HL-60 (cell line): ENCODE data around the gene TBCD.

Experiments
- DNase-seq, 2 experiments: peaks; one replicate each; pipeline ENCODE4 v3.0.0-alpha.2; 2010 to 2020; ENCODE audit warnings: low read depth in 1 of 2, low spot score in 1 of 2
- H3K27ac ChIP-seq: fragments of 250-450 bp; sonication (Bioruptor Pico); replicated peaks from 2 replicates; pipeline ENCODE4 v1.5.1; 2020; ENCODE audit warnings: mild to moderate bottlenecking, moderate library complexity
- H3K27me3 ChIP-seq: fragments of 250-450 bp; sonication (Bioruptor Pico); 2 replicates; pipeline ENCODE4 v1.5.1; 2021; ENCODE audit warnings: mild to moderate bottlenecking, moderate library complexity; ENCODE audit not compliant: insufficient read depth, poor library complexity, severe bottlenecking
- H3K4me3 ChIP-seq: replicated peaks from 2 replicates; pipeline ENCODE4 v1.5.1; 2011; ENCODE audit warnings: mild to moderate bottlenecking, control low read depth, low read length; ENCODE audit not compliant: insufficient read depth
- CTCF ChIP-seq: IDR thresholded peaks from one replicate; pipeline ENCODE4 v1.5.1; 2011; ENCODE audit warnings: low read length, control low read depth, inconsistent platforms; ENCODE audit not compliant: insufficient read depth
- GABPA ChIP-seq: IDR thresholded peaks from 2 replicates; pipeline ENCODE4 v1.6.1; 2012; ENCODE audit warnings: low read depth
- POLR2AphosphoS5 ChIP-seq: IDR thresholded peaks from 2 replicates; pipeline ENCODE4 v1.6.1; 2012; ENCODE audit warnings: low read depth
- REST ChIP-seq: IDR thresholded peaks from 2 replicates; pipeline ENCODE4 v1.6.1; 2012; ENCODE audit warnings: low read depth; ENCODE audit not compliant: insufficient replicate concordance
- SPI1 ChIP-seq: IDR thresholded peaks from 2 replicates; pipeline ENCODE4 v1.6.1; 2012; ENCODE audit warnings: low read depth, mild to moderate bottlenecking, borderline replicate concordance

Gene TBCD

GRCh38 chr17:82788206-82789001 lies 36.5 kb downstream of the TBCD start:
- no peaks in the 10 kb centered on the region for H3K27me3 ChIP-seq
- TF ChIP-seq SPI1: no peak
- no peak for TF ChIP-seq GABPA
- TF ChIP-seq POLR2AphosphoS5: no peak
- TF ChIP-seq CTCF: no peak
- TF ChIP-seq REST: no peak
- no peak overlapping the region for H3K4me3 ChIP-seq
- no peak for DNase-seq
- no peak overlapping the region for H3K27ac ChIP-seq

GRCh38 chr17:82789051-82789592 lies 37.3 kb downstream of the TBCD start:
- no peak overlapping the region for H3K4me3 ChIP-seq
- TF ChIP-seq GABPA (no peak), POLR2AphosphoS5 (no peak)
- no peak overlapping the region for H3K27ac ChIP-seq

GRCh38 chr17:82789806-82790205 lies 37.9 kb downstream of the TBCD start:
- H3K4me3 ChIP-seq: no peak overlapping the region
- DNase-seq: no peak

More at GRCh38 chr17:82789051-82789592, 37.3 kb downstream of the TBCD start:
- DNase-seq: no peak
- H3K27me3 ChIP-seq: no peaks in the 10 kb centered on the region

GRCh38 chr17:82790391-82790790 lies 38.5 kb downstream of the TBCD start:
- no peak for DNase-seq
- Histone ChIP-seq H3K27me3 (no peaks in the 10 kb centered on the region), H3K4me3 (no peak overlapping the region), H3K27ac (no peak overlapping the region)
- no peak for TF ChIP-seq GABPA

More at GRCh38 chr17:82789806-82790205, 37.9 kb downstream of the TBCD start:
- no peaks in the 10 kb centered on the region for H3K27me3 ChIP-seq
- no peak for TF ChIP-seq POLR2AphosphoS5
- H3K27ac ChIP-seq: no peak overlapping the region

GRCh38 chr17:82791532-82791931 lies 39.7 kb downstream of the TBCD start:
- no peak for DNase-seq
- TF ChIP-seq CTCF (no peak), SPI1 (no peak), POLR2AphosphoS5 (no peak), GABPA (no peak), REST (no peak)
- H3K27ac ChIP-seq: no peak overlapping the region
- no peak overlapping the region for H3K4me3 ChIP-seq
- no peaks in the 10 kb centered on the region for H3K27me3 ChIP-seq
